GM23338 (cell line): Measurements from ENCODE around the gene DTX4.

ENCODE experiments used
- CREB1 ChIP-seq: fragments of 250-450 bp; sonication (Bioruptor Pico); IDR thresholded peaks from 2 replicates; pipeline ENCODE4 v1.5.0; 2020; ENCODE audit warnings: low read depth, mild to moderate bottlenecking, moderate library complexity
- CTCF ChIP-seq, 2 experiments: fragments of 200-600 bp in 1 of 2; sonication (generic) in 1 of 2; conservative IDR thresholded peaks; 2 replicates each; pipeline versions ENCODE4 v1.5.1 to v1.6.1; 2016 to 2017; ENCODE audit warnings: antibody characterized with exemption in 2 of 2, low read depth in 2 of 2, mild to moderate bottlenecking in 2 of 2, moderate library complexity in 1 of 2
- ETS1 ChIP-seq: IDR thresholded peaks from 2 replicates; pipeline ENCODE4 v1.6.1; 2016; ENCODE audit warnings: antibody characterized with exemption
- EZH2 ChIP-seq: fragments of 200-600 bp; sonication (generic); IDR thresholded peaks from one replicate; pipeline ENCODE4 v1.8.0; 2017; ENCODE audit warnings: antibody characterized with exemption, mild to moderate bottlenecking, low read depth; ENCODE audit not compliant: unreplicated experiment
- EZH2phosphoT487 ChIP-seq: fragments of 200-600 bp; sonication (generic); IDR thresholded peaks from one replicate; pipeline ENCODE4 v1.8.1; 2018; ENCODE audit warnings: antibody characterized with exemption; ENCODE audit not compliant: unreplicated experiment
- POLR2AphosphoS5 ChIP-seq: IDR thresholded peaks from 2 replicates; pipeline ENCODE4 v1.6.1; 2016; ENCODE audit warnings: antibody characterized with exemption, low read depth
- REST ChIP-seq: IDR thresholded peaks from one replicate; pipeline ENCODE4 v1.6.1; 2018; ENCODE audit warnings: antibody characterized with exemption; ENCODE audit not compliant: unreplicated experiment
- ZNF114 ChIP-seq: fragments of 250-450 bp; sonication (Bioruptor Pico); IDR thresholded peaks from 2 replicates; pipeline ENCODE4 v1.5.0; 2020; ENCODE audit warnings: mild to moderate bottlenecking, moderate library complexity
- ZNF462 ChIP-seq: fragments of 250-450 bp; sonication (Bioruptor Pico); IDR thresholded peaks from 2 replicates; pipeline ENCODE4 v1.5.0; 2020; ENCODE audit warnings: mild to moderate bottlenecking, moderate library complexity

- TF ChIP-seq CTCF (conservative IDR thresholded peaks at IDR 0.05; ENCODE audit: low read depth in 2 of 2), result no peak
- no peak for TF ChIP-seq EZH2phosphoT487
- TF ChIP-seq POLR2AphosphoS5, result no peak
- TF ChIP-seq EZH2, result no peak
- TF ChIP-seq CREB1 (CRISPR knock-in tag), result no peak
- TF ChIP-seq ZNF114, result no peak
- no peak for TF ChIP-seq REST
- no peak for TF ChIP-seq ETS1
- TF ChIP-seq ZNF462 (CRISPR knock-in tag), result no peak
Observed at GRCh38 chr11:59198726-59199125, 26.8 kb downstream of the DTX4 start.
